Islet of Langerhans (tissue), 1 donor: ENCODE measurements around the gene STX7.

Source experiments
- FAIRE-seq: peaks from one replicate; lab custom pipeline; 2011; peaks lifted over from hg19 to GRCh38; lab: Jason Lieb, UNC

STX7 gene

GRCh38 chr6:132506869-132507808, 5.8 kb downstream of the STX7 start:
- FAIRE-seq, result no peak

- FAIRE-seq, result no peak
Measured at GRCh38 chr6:132506461-132506860, 6.5 kb downstream of the STX7 start.

GRCh38 chr6:132505158-132505557, 7.8 kb downstream of the STX7 start:
- no peak for FAIRE-seq

GRCh38 chr6:132504757-132505156, 8.2 kb downstream of the STX7 start:
- no peak for FAIRE-seq

GRCh38 chr6:132499757-132500156, 13.2 kb downstream of the STX7 start:
- FAIRE-seq, result no peak

- no peak for FAIRE-seq
Measured at GRCh38 chr6:132498638-132499037, 14.3 kb downstream of the STX7 start.

GRCh38 chr6:132496519-132497180, 16.3 kb downstream of the STX7 start:
- no peak for FAIRE-seq

GRCh38 chr6:132495604-132496079, 17.3 kb downstream of the STX7 start:
- FAIRE-seq, result no peak

- FAIRE-seq, result no peak
Measured at GRCh38 chr6:132494954-132495353, 18.0 kb downstream of the STX7 start.

GRCh38 chr6:132491881-132492280, 21.0 kb downstream of the STX7 start:
- no peak for FAIRE-seq

GRCh38 chr6:132491303-132491702, 21.6 kb downstream of the STX7 start:
- FAIRE-seq, result no peak

GRCh38 chr6:132490478-132491204, 22.3 kb downstream of the STX7 start:
- FAIRE-seq, result no peak

- no peak for FAIRE-seq
Measured at GRCh38 chr6:132490024-132490423, 22.9 kb downstream of the STX7 start.

- no peak for FAIRE-seq
Measured at GRCh38 chr6:132489376-132489775, 23.5 kb downstream of the STX7 start.

- FAIRE-seq, result no peak
Measured at GRCh38 chr6:132487762-132488161, 25.2 kb downstream of the STX7 start.

GRCh38 chr6:132484680-132485018, 28.3 kb downstream of the STX7 start:
- FAIRE-seq, result no peak

GRCh38 chr6:132483779-132484679, 28.9 kb downstream of the STX7 start:
- peak; percentile 96 for FAIRE-seq

- no peak for FAIRE-seq
Measured at GRCh38 chr6:132482581-132482980, 30.3 kb downstream of the STX7 start.

GRCh38 chr6:132481189-132481588, 31.7 kb downstream of the STX7 start:
- FAIRE-seq, result no peak

GRCh38 chr6:132479131-132479530, 33.8 kb downstream of the STX7 start:
- FAIRE-seq, result no peak

- no peak for FAIRE-seq
Measured at GRCh38 chr6:132478674-132479073, 34.2 kb downstream of the STX7 start.

- no peak for FAIRE-seq
Measured at GRCh38 chr6:132478266-132478665, 34.6 kb downstream of the STX7 start.
